HCT116 (cell line): ENCODE results near the gene SH3GL3. TPM values are rescaled to one million over a fixed set of nuclear protein-coding genes. Genes with fewer than 3 reads are reported as not detected.

Experiments used
- ATAC-seq: fragments of 200-7000 bp; cut with Tn5 transposase; 2 replicates; pipeline ENCODE4 v1.9.1; 2020; ENCODE audit warnings: mild to moderate bottlenecking, moderate library complexity
- BruUV-seq: library from RNA; stranded (reverse); fragments of 400-500 nt; replicated peaks from 2 replicates; lab custom pipeline; 2021; lab: Mats Ljungman, UMichigan
- CTCF ChIA-PET: fragments of 300-600 bp; sonication (Branson Sonifier 250); formaldehyde crosslinking; loops from one replicate; lab custom pipeline; 2021; ENCODE audit warnings: antibody characterized with exemption; lab: Charles Lee
- POLR2A ChIA-PET: fragments of 300-600, 350-600 bp; sonication (Branson Sonifier 250); formaldehyde crosslinking; loops from one replicate; lab custom pipeline; 2021; ENCODE audit warnings: antibody characterized with exemption; lab: Charles Lee
- RAD21 ChIA-PET, 2 experiments: fragments of 300-600 bp; sonication (Branson Sonifier 250); formaldehyde crosslinking; loops; one replicate each; lab custom pipeline; 2023; ENCODE audit warnings: low total read pairs in 2 of 2; ENCODE audit not compliant: uncharacterized antibody in 2 of 2, unreplicated experiment in 2 of 2, low non-redundant PET in 1 of 2; lab: Charles Lee
- DNase-seq: peaks from one replicate; pipeline ENCODE4 v3.0.0-alpha.2; 2010; ENCODE audit warnings: low read depth, low spot score
- H2AFZ ChIP-seq: fragments of 200-600 bp; shearing (Covaris generic), sonication (generic); 2 replicates; pipeline ENCODE4 v1.6.1; 2017; ENCODE audit warnings: low read depth, mixed run types, mixed read lengths, antibody characterized with exemption, low read length; ENCODE audit not compliant: poor library complexity, severe bottlenecking
- H3K27ac ChIP-seq: 2 replicates; pipeline ENCODE4 v1.5.1; 2012; ENCODE audit warnings: low read depth, low read length
- H3K27me3 ChIP-seq: fragments of 200-600 bp; sonication (generic); 2 replicates; pipeline ENCODE4 v1.6.1; 2016; ENCODE audit warnings: mixed run types, low read length, mixed read lengths; ENCODE audit not compliant: insufficient read depth
- H3K36me3 ChIP-seq, 2 experiments: fragments of 200-500 bp in 1 of 2; fragments of 200-600 bp in 1 of 2; sonication (Bioruptor generic) in 1 of 2; sonication (generic) in 1 of 2; 2 replicates each; pipeline versions ENCODE4 v1.5.1 to v1.6.1; 2014 to 2016; ENCODE audit warnings: low read length in 2 of 2, inconsistent platforms in 1 of 2, mixed read lengths in 1 of 2, mixed run types in 1 of 2; ENCODE audit not compliant: insufficient read depth in 2 of 2, control insufficient read depth in 1 of 2
- H3K4me1 ChIP-seq, 2 experiments: fragments of 200-600 bp in 1 of 2; sonication (generic) in 1 of 2; 2 replicates each; pipeline versions ENCODE4 v1.5.1 to v1.6.1; 2012 to 2017; ENCODE audit warnings: low read length in 2 of 2, inconsistent platforms in 1 of 2, mild to moderate bottlenecking in 1 of 2, mixed read lengths in 1 of 2, mixed run types in 1 of 2, moderate library complexity in 1 of 2; ENCODE audit not compliant: insufficient read depth in 2 of 2, control insufficient read depth in 1 of 2
- H3K4me2 ChIP-seq: fragments of 200-600 bp; sonication (generic); 2 replicates; pipeline ENCODE4 v1.6.1; 2017; ENCODE audit warnings: mixed run types, low read length, mixed read lengths
- H3K4me3 ChIP-seq, 2 experiments: fragments of 200-600 bp in 1 of 2; sonication (generic) in 1 of 2; replicated peaks in 1 of 2; 2 replicates each; pipeline ENCODE4 v1.5.1; 2011 to 2016; ENCODE audit warnings: low read length in 2 of 2, control low read depth in 1 of 2, low read depth in 1 of 2, mild to moderate bottlenecking in 1 of 2, mixed read lengths in 1 of 2, mixed run types in 1 of 2
- H3K79me2 ChIP-seq: fragments of 200-600 bp; sonication (generic); 2 replicates; pipeline ENCODE4 v1.6.1; 2017; ENCODE audit warnings: mild to moderate bottlenecking, mixed run types, low read length, moderate library complexity, mixed read lengths; ENCODE audit not compliant: insufficient read depth
- H3K9ac ChIP-seq: fragments of 200-600 bp; sonication (generic); 2 replicates; pipeline ENCODE4 v1.6.1; 2016; ENCODE audit warnings: low read length, mixed read lengths
- H3K9me2 ChIP-seq: fragments of 200-600 bp; sonication (generic), shearing (Covaris generic); 2 replicates; pipeline ENCODE4 v1.6.1; 2017; ENCODE audit warnings: mixed run types, mild to moderate bottlenecking, moderate library complexity; ENCODE audit not compliant: insufficient read depth
- H3K9me3 ChIP-seq, 2 experiments: fragments of 200-500 bp in 1 of 2; fragments of 200-600 bp in 1 of 2; sonication (Bioruptor generic) in 1 of 2; sonication (generic) in 1 of 2; 2 replicates each; pipeline ENCODE4 v1.6.1; 2014 to 2017; ENCODE audit warnings: low read length in 2 of 2, mixed read lengths in 2 of 2, inconsistent platforms in 1 of 2, low read depth in 1 of 2, mild to moderate bottlenecking in 1 of 2, mixed run types in 1 of 2, moderate library complexity in 1 of 2; ENCODE audit not compliant: control insufficient read depth in 1 of 2, insufficient read depth in 1 of 2
- H4K20me1 ChIP-seq: fragments of 200-600 bp; sonication (generic), shearing (Covaris generic); 2 replicates; pipeline ENCODE4 v1.6.1; 2017; ENCODE audit warnings: mixed run types, mild to moderate bottlenecking, moderate library complexity; ENCODE audit not compliant: insufficient read depth
- CBX3 ChIP-seq: IDR thresholded peaks from 2 replicates; pipeline ENCODE4 v1.6.1; 2012; ENCODE audit warnings: low read depth
- EGR1 ChIP-seq: IDR thresholded peaks from 2 replicates; pipeline ENCODE4 v1.6.1; 2012; ENCODE audit warnings: low read depth
- ELF1 ChIP-seq: IDR thresholded peaks from 2 replicates; pipeline ENCODE4 v1.6.1; 2012; ENCODE audit warnings: low read depth, borderline replicate concordance
- EZH2 ChIP-seq: fragments of 200-600 bp; sonication (generic); IDR thresholded peaks from 2 replicates; pipeline ENCODE4 v1.6.1; 2017; ENCODE audit warnings: antibody characterized with exemption, mixed run types
- EZH2phosphoT487 ChIP-seq: fragments of 200-600 bp; IDR thresholded peaks from 2 replicates; pipeline ENCODE4 v1.6.1; 2018; ENCODE audit warnings: antibody characterized with exemption, borderline replicate concordance
- FOSL1 ChIP-seq: IDR thresholded peaks from 2 replicates; pipeline ENCODE4 v1.6.1; 2012; ENCODE audit warnings: low read depth
- POLR2A ChIP-seq: IDR thresholded peaks from 2 replicates; pipeline ENCODE4 v1.7.0; 2011; ENCODE audit warnings: borderline replicate concordance; ENCODE audit not compliant: insufficient read depth, insufficient read length; ENCODE audit errors: extremely low read depth
- REST ChIP-seq: IDR thresholded peaks from 2 replicates; pipeline ENCODE4 v1.6.1; 2012; ENCODE audit warnings: low read depth
- SP1 ChIP-seq: IDR thresholded peaks from 2 replicates; pipeline ENCODE4 v1.6.1; 2012; ENCODE audit warnings: low read depth
- SRF ChIP-seq: IDR thresholded peaks from 2 replicates; pipeline ENCODE4 v1.6.1; 2012; ENCODE audit warnings: low read depth
- TCF7L2 ChIP-seq: IDR thresholded peaks from 2 replicates; pipeline ENCODE4 v1.7.0; 2011; ENCODE audit warnings: borderline replicate concordance, inconsistent platforms; ENCODE audit not compliant: insufficient read depth, insufficient read length; ENCODE audit errors: extremely low read depth
- YY1 ChIP-seq: IDR thresholded peaks from 2 replicates; pipeline ENCODE4 v1.6.1; 2011; ENCODE audit warnings: low read length, low read depth, moderate library complexity, mild to moderate bottlenecking; ENCODE audit not compliant: insufficient replicate concordance; ENCODE audit errors: extremely low read depth
- ZFX ChIP-seq: fragments of 450-650 bp; IDR thresholded peaks from 2 replicates; pipeline ENCODE4 v1.6.1; 2017
- intact Hi-C: fragments of 100-400 bp; cut with micrococcal nuclease; formaldehyde crosslinking; loops from 2 replicates; pipeline ENCODE4 v1.10.0; 2022
- total RNA-seq: library from RNA; stranded (reverse); gene quantifications from one replicate; pipeline ENCODE4 v1.2.1, GENCODE V29; 2021; ENCODE audit not compliant: unreplicated experiment

Gene SH3GL3
- total RNA-seq, 1 experiment from 2014 or later = 1.3 TPM

GRCh38 chr15:83616840-83617239 lies 169.7 kb downstream of the SH3GL3 start:
- Histone ChIP-seq H3K36me3 (no peaks in the 10 kb centered on the region), H3K9me3 (no peaks in the 10 kb centered on the region), H3K4me1 (no peaks in the 10 kb centered on the region), H3K9ac (no peak overlapping the region), H2AFZ (no peak overlapping the region), H4K20me1 (no peaks in the 10 kb centered on the region), H3K4me3 (no peak overlapping the region), H3K4me2 (no peak overlapping the region), H3K79me2 (no peaks in the 10 kb centered on the region), H3K9me2 (no peaks in the 10 kb centered on the region), H3K27ac (no peak overlapping the region), H3K27me3 (0 out of 2 replicates have a peak, but pooled peaks cover 3% of the 10 kb centered on the region)
- DNase-seq = no peak
- intact Hi-C loops = no loop called here
- ChIA-PET RAD21 (no interaction called here), CTCF (interaction anchor here (1.0 kb wide), 1 partner anchor 24 kb away, joined by 3 read pairs; no protein-coding TSS in a partner anchor), POLR2A (no interaction called here)
- BruUV-seq = no TSS peak
- TF ChIP-seq ZFX (no peak), CBX3 (no peak), EZH2 (no peak), FOSL1 (no peak), ELF1 (no peak), SP1 (no peak), SRF (no peak), TCF7L2 (no peak), YY1 (no peak), EZH2phosphoT487 (no peak)
- ATAC-seq = no peak

GRCh38 chr15:83626171-83626802 lies 179.1 kb downstream of the SH3GL3 start:
- no TSS peak for BruUV-seq
- no peak overlapping the region for H3K4me2 ChIP-seq
- no peak overlapping the region for H3K9ac ChIP-seq
- ATAC-seq = no peak
- no peaks in the 10 kb centered on the region for H3K4me1 ChIP-seq
- H3K36me3 ChIP-seq = no peaks in the 10 kb centered on the region
- POLR2A ChIA-PET = no interaction called here
- no peaks in the 10 kb centered on the region for H3K9me2 ChIP-seq
- H2AFZ ChIP-seq = no peak overlapping the region
- DNase-seq = no peak
- RAD21 ChIA-PET = no interaction called here
- no peaks in the 10 kb centered on the region for H4K20me1 ChIP-seq
- CTCF ChIA-PET = interaction anchor here (1.1 to 1.2 kb wide), 2 partner anchors 31 to 409 kb away, joined by 3 read pairs; no protein-coding TSS in a partner anchor
- TF ChIP-seq TCF7L2 (no peak), REST (no peak), EGR1 (no peak), POLR2A (no peak), SRF (no peak)
- H3K4me3 ChIP-seq = no peak overlapping the region
- no peaks in the 10 kb centered on the region for H3K79me2 ChIP-seq
- H3K27me3 ChIP-seq = no peaks in the 10 kb centered on the region
- intact Hi-C loops = no loop called here
- no peak overlapping the region for H3K27ac ChIP-seq
- no peaks in the 10 kb centered on the region for H3K9me3 ChIP-seq
